A673 (cell line): Measurements from ENCODE around the gene OLA1.

Experiments used
- EZH2 ChIP-seq: fragments of 200-600 bp; sonication (generic); IDR thresholded peaks from 2 replicates; pipeline ENCODE4 v1.6.1; 2017; ENCODE audit warnings: borderline replicate concordance, low read depth, mild to moderate bottlenecking, mixed read lengths, antibody characterized with exemption, low read length; ENCODE audit not compliant: poor library complexity, severe bottlenecking
- TF ChIP-seq, protein P1 (sequence below): fragments of 300-800, 200-600 bp; sonication (generic); conservative IDR thresholded peaks from 2 replicates; pipeline ENCODE4 v1.5.1; 2017; ENCODE audit warnings: low read depth, mild to moderate bottlenecking, antibody characterized with exemption, low read length, moderate library complexity, mixed read lengths

DNA sequence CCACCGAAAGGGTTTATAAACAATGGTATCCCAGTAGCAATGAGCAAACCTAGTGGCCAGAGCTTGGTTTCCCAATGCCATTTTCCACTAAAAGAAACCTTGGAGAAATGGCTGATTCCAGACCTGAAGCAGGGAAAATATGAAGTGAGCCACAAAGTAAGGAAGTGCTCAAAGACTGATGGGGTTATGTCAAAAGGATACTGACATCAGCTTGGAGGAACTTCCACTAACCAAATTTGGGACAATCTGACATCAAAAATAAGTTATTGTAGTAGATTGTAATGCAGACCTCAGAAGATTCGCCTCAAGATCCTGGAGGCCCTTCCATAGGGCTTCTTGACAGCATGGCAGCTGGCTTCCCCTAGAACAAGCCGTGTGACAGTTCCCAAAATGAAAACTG is 203.8 kb downstream of the OLA1 start:
- TF ChIP-seq, protein P1, sequence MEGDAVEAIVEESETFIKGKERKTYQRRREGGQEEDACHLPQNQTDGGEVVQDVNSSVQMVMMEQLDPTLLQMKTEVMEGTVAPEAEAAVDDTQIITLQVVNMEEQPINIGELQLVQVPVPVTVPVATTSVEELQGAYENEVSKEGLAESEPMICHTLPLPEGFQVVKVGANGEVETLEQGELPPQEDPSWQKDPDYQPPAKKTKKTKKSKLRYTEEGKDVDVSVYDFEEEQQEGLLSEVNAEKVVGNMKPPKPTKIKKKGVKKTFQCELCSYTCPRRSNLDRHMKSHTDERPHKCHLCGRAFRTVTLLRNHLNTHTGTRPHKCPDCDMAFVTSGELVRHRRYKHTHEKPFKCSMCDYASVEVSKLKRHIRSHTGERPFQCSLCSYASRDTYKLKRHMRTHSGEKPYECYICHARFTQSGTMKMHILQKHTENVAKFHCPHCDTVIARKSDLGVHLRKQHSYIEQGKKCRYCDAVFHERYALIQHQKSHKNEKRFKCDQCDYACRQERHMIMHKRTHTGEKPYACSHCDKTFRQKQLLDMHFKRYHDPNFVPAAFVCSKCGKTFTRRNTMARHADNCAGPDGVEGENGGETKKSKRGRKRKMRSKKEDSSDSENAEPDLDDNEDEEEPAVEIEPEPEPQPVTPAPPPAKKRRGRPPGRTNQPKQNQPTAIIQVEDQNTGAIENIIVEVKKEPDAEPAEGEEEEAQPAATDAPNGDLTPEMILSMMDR = no peak
- no peak for TF ChIP-seq EZH2
